Stomach smooth muscle (tissue), 2 donors: Measurements from ENCODE around the gene SLC44A2.

ENCODE experiments used
- H3K27ac ChIP-seq: one replicate; pipeline ENCODE4 v1.7.0; 2013; ENCODE audit warnings: mild to moderate bottlenecking, low read length, inconsistent platforms
- H3K27me3 ChIP-seq, 2 donors: one replicate each; pipeline ENCODE4 v1.7.0; 2013; ENCODE audit warnings: low read length in 2 of 2; ENCODE audit not compliant: insufficient read depth in 2 of 2, control insufficient read depth in 1 of 2
- H3K36me3 ChIP-seq, 2 donors: one replicate each; pipeline ENCODE4 v1.7.0; 2013; ENCODE audit warnings: low read length in 2 of 2; ENCODE audit not compliant: control insufficient read depth in 2 of 2, insufficient read depth in 2 of 2
- H3K4me1 ChIP-seq: one replicate; pipeline ENCODE4 v1.7.0; 2013; ENCODE audit warnings: low read length; ENCODE audit not compliant: control insufficient read depth, insufficient read depth
- H3K4me3 ChIP-seq, 2 donors: one replicate each; pipeline ENCODE4 v1.7.0; 2013; ENCODE audit warnings: low read length in 2 of 2
- H3K9ac ChIP-seq, 2 donors: one replicate each; pipeline ENCODE4 v1.7.0; 2013; ENCODE audit warnings: low read length in 2 of 2, mild to moderate bottlenecking in 1 of 2
- H3K9me3 ChIP-seq, 2 donors: one replicate each; pipeline ENCODE4 v1.7.0; 2013; ENCODE audit warnings: low read length in 2 of 2; ENCODE audit not compliant: control insufficient read depth in 2 of 2
- donor health status: healthy.
- donor health status: Pancreatic carcinoma.

Gene SLC44A2

DNA sequence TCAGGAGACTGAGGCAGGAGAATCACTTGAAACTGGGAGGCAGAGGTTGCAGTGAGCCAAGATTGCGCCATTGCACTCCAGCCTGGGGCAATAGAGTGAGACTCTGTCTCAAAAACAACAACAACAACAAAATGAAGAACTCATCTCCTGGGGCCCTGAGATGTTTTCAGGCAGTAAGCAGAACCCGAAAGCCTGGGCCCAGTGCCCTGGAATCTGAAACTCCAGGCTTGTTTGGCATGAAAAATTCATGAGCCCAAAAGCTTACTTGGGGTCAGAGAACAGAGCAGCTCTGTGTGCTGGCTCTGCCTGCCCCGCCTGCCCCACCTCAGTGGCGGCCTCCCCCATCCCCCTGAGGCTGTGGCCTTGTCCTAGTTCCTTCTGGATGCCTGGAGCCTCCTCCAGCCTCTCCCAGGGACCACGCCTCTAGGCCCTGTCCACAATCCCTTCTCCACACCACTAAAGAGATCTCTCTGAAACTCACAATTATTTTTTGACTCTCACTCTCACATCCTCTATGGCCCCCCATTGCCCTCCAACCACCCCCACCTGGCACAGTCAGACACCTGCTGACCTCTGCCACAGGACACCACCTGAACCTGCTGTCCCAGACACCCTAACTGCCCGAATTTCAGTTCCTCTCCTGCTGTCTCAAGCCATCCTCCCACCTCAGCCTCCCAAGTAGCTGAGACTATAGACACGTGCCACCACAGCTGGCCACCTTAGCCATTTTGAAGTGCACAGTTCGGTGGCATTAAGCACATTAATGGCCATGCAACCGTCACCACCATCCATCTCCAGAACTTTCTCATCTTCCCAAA, 31.3 kb upstream of the SLC44A2 start:
- Histone ChIP-seq H3K9me3 (no peaks in the 10 kb centered on the region), H3K36me3 (no peaks in the 10 kb centered on the region), H3K9ac (no peak overlapping the region), H3K4me1 (no peaks in the 10 kb centered on the region), H3K27ac (no peak overlapping the region), H3K27me3 (peaks cover 3 to 4% of the 10 kb centered on the region in 2 donors), H3K4me3 (no peak overlapping the region)

- Histone ChIP-seq H3K36me3 (no peaks in the 10 kb centered on the region), H3K4me1 (peaks cover 19% of the 10 kb centered on the region), H3K4me3 (no peak overlapping the region)
Observed at GRCh38 chr19:10600149-10600548, 25.2 kb upstream of the SLC44A2 start.

DNA sequence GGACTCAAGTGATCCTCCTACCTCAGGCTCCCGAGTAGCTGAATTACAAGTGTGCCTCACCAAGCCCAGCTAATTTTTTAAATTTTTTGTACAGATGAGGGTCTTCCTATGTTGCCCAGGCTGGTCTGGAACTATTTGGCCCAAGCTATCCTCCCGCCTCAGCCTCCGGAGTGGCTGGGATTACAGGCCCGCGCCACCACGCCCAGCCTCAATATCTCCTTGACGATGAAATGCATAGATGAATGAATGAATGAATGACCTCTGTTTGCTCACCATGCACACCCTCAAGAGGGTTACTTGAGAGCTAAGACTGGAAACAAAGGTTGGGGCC, 23.4 kb upstream of the SLC44A2 start:
- Histone ChIP-seq H3K4me3 (peak overlapping the region; percentile 43 to 60), H3K9me3 (no peaks in the 10 kb centered on the region), H3K9ac (no peak overlapping the region), H3K36me3 (no peaks in the 10 kb centered on the region), H3K27me3 (no peaks in the 10 kb centered on the region), H3K4me1 (peaks cover 19% of the 10 kb centered on the region), H3K27ac (no peak overlapping the region)

More at GRCh38 chr19:10600149-10600548, 25.2 kb upstream of the SLC44A2 start:
- Histone ChIP-seq H3K9ac (no peak overlapping the region), H3K27me3 (no peaks in the 10 kb centered on the region), H3K27ac (no peak overlapping the region), H3K9me3 (no peaks in the 10 kb centered on the region)

DNA sequence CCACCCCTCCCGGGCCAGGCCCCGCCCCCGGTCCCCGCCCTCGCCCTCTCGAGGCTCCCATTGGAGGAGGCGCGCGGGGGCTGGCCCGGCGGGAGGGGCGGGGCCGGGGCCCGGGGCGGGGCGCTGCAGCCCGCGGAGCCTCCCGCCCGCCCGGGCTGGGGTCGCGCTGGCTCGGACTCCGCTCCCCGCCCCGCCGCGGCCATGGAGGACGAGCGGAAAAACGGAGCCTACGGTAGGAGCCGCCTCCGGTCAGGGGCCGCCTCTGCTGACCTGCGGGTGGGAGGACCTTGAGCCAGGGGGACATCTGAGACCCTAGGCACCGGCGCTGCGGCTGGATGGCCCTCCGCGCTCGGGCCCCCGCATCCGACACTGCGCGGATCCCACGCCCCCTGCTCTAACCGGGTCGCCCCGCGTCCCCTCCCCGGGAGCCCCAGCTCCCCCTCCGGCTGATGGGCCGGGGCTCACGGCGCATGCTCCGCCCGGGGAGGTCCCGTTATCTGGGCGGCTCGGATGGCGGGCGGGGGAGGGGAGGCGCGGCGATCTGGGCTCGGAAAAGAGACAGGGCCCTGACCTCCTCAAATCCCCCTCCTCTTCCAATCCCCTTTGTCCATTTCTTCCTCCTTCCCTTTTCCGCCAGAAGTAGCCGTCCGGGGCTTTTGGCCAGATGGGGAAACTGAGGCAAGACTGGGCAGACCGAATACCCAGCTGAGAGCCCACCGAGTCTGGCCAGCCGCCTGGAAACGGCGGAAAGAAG, 22.8 kb upstream of the SLC44A2 start:
- Histone ChIP-seq H3K36me3 (no peaks in the 10 kb centered on the region), H3K9me3 (no peaks in the 10 kb centered on the region), H3K4me1 (peaks cover 19% of the 10 kb centered on the region), H3K9ac (peak overlapping the region; percentile 71 to 88), H3K27ac (peak overlapping the region; percentile 53), H3K4me3 (peak overlapping the region; percentile 88 to 91), H3K27me3 (no peaks in the 10 kb centered on the region)

DNA sequence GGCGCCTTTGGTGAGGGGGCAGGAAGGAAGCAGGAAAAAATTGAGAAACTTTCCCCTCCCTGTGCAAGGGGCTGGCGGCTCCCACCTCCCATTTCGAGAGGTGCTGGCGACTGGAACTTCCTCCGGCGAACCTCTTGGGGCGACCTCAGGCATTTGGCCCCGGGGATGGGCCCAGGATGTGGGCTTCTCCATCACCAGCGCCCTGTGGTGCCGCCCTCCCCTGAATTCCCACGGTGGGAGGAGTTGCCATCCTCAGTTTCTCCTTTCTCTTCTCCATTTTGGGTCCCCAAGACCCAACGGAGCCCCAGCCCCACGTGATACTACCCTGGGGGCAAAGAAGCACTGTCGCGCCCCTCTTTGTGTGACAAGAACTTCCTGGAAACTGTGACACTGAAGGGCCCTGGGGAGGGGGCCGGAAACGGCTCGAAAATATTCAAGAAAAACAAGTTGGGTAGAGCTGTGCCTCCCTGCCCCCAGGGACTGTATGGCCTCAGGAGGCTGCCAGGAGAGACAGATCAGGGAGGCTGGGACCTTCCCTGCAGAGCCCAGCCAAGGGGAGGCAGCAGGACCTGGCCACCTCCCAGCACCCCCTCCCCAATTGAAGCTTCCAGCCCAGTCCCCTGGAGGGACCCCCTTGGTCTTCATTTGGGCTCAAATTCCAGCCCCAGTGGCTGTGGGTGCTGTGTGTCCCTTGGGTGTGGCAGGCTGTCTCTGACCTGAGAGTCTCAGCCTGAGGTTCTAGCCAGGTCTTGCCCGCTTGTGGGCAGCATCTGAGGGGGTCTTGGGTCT, 22.1 kb upstream of the SLC44A2 start:
- Histone ChIP-seq H3K4me1 (peaks cover 19% of the 10 kb centered on the region), H3K9ac (peak overlapping the region; percentile 71 to 88), H3K36me3 (no peaks in the 10 kb centered on the region), H3K9me3 (no peaks in the 10 kb centered on the region), H3K27ac (peak overlapping the region; percentile 53), H3K27me3 (no peaks in the 10 kb centered on the region), H3K4me3 (peak overlapping the region; percentile 88 to 91)

DNA sequence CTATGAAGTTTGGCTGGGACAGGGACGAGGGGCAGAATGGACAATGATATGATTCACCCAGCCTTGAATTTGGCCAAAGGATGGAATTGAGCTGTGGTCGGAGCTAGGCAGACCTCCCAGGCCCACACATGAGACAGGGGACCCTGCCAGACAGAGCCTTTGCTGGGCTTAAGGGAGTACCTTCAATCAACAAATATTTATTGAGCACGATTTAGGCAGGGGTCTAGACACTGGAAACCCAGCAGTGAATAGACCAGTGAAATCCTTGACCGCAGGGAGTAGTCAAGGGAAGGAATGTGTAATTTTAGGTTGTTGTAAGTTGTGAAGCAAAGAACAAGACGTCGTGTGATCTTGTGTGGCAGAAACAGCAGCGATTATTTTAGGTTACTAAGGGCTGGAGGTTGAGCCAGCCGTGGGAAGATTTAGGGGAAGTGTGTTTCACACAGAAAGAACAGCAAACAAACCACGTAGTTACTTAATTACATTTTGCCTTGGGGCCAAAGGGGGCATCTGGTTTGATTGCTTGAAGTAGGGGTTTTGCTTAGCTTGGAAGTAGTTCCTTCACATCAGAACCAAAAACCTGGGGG, 21.4 kb upstream of the SLC44A2 start:
- no peak overlapping the region for H3K9ac ChIP-seq
- H3K9me3 ChIP-seq, result no peaks in the 10 kb centered on the region
- peaks cover 19% of the 10 kb centered on the region for H3K4me1 ChIP-seq
- no peaks in the 10 kb centered on the region for H3K27me3 ChIP-seq
- H3K4me3 ChIP-seq, result peak overlapping the region in 1 of 2 donors; percentile 88
- H3K27ac ChIP-seq, result peak overlapping the region; percentile 53
- no peaks in the 10 kb centered on the region for H3K36me3 ChIP-seq

- no peak overlapping the region for H3K9ac ChIP-seq
Observed at GRCh38 chr19:10604460-10604980, 20.8 kb upstream of the SLC44A2 start.

DNA sequence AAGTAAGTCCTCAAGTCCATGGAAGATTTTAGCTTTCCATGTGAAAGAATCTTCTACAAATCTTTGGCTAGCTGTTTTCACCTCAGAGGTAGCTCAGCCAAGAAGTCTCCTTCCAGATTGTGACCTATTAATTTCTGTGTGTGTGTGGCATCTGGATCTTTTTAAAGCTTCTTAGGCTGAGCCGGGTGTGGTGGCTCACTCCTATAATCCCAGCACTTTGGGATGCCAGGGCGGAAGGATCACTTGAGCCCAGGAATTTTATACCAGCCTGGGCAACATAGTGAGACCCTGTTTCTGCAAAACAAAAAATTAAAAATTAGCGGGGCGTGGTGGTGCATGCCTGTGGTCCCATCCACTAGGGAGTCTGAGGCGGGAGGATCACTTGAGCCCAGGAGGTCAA, 13.4 kb upstream of the SLC44A2 start:
- H3K9ac ChIP-seq, result no peak overlapping the region
- no peak overlapping the region for H3K4me3 ChIP-seq
- H3K36me3 ChIP-seq, result no peaks in the 10 kb centered on the region
- no peaks in the 10 kb centered on the region for H3K27me3 ChIP-seq
- H3K27ac ChIP-seq, result no peak overlapping the region
- H3K9me3 ChIP-seq, result no peaks in the 10 kb centered on the region
- no peaks in the 10 kb centered on the region for H3K4me1 ChIP-seq

More at GRCh38 chr19:10604460-10604980, 20.8 kb upstream of the SLC44A2 start:
- Histone ChIP-seq H3K27me3 (no peaks in the 10 kb centered on the region), H3K4me3 (peak overlapping the region in 1 of 2 donors; percentile 88), H3K27ac (no peak overlapping the region), H3K4me1 (peaks cover 19% of the 10 kb centered on the region), H3K9me3 (no peaks in the 10 kb centered on the region), H3K36me3 (no peaks in the 10 kb centered on the region)

- Histone ChIP-seq H3K36me3 (no peaks in the 10 kb centered on the region), H3K4me1 (no peaks in the 10 kb centered on the region), H3K27ac (no peak overlapping the region), H3K27me3 (no peaks in the 10 kb centered on the region), H3K9ac (no peak overlapping the region), H3K4me3 (no peak overlapping the region), H3K9me3 (no peaks in the 10 kb centered on the region)
Observed at GRCh38 chr19:10612499-10613119, 12.7 kb upstream of the SLC44A2 start.
